Ishikawa (cell line): Measurements from ENCODE around the gene GNAT3.

Experiments used
- RAD21 ChIP-seq: IDR thresholded peaks from 2 replicates; pipeline ENCODE4 v1.6.1; 2012; ENCODE audit warnings: low read depth
- TAF1 ChIP-seq: IDR thresholded peaks from 2 replicates; pipeline ENCODE4 v1.6.1; 2012; ENCODE audit warnings: low read depth, mild to moderate bottlenecking

GRCh38 chr7:80449836-80450235, 62.0 kb downstream of the GNAT3 start:
- TF ChIP-seq RAD21 (no peak), TAF1 (no peak)
